WTC11 (cell line): ENCODE measurements around the gene PURA. TPM values are rescaled to one million over a fixed set of nuclear protein-coding genes. Genes with fewer than 3 reads are reported as not detected.

ENCODE experiments used
- ATAC-seq: fragments of 200-7000 bp; cut with Tn5 transposase; 2 replicates; pipeline ENCODE4 v1.10.0; 2021; ENCODE audit warnings: mild to moderate bottlenecking, moderate library complexity
- CTCF ChIA-PET: fragments of 300-600 bp; sonication (Branson Sonifier 250); formaldehyde crosslinking; loops from one replicate; lab custom pipeline; 2021; ENCODE audit warnings: antibody characterized with exemption; lab: Charles Lee
- POLR2A ChIA-PET: fragments of 350-600 bp; sonication (Branson Sonifier 250); formaldehyde crosslinking; loops from one replicate; lab custom pipeline; 2021; ENCODE audit warnings: antibody characterized with exemption; lab: Charles Lee
- DNase-seq: peaks from one replicate; pipeline ENCODE4 v3.0.0; 2021; ENCODE audit warnings: low spot score
- H3K27ac Mint-ChIP-seq: 2 replicates; pipeline ENCODE4 v1.8.0; 2021; ENCODE audit warnings: mixed read lengths
- H3K27me3 Mint-ChIP-seq: 2 replicates; pipeline ENCODE4 v1.8.0; 2021; ENCODE audit warnings: low read depth, mild to moderate bottlenecking, moderate library complexity, mixed read lengths
- H3K36me3 Mint-ChIP-seq: 2 replicates; pipeline ENCODE4 v1.8.0; 2021; ENCODE audit warnings: mixed read lengths
- H3K4me1 Mint-ChIP-seq: 2 replicates; pipeline ENCODE4 v1.8.0; 2022; ENCODE audit warnings: mixed read lengths
- H3K4me3 Mint-ChIP-seq: 2 replicates; pipeline ENCODE4 v1.8.0; 2021; ENCODE audit warnings: mild to moderate bottlenecking, moderate library complexity, mixed read lengths
- H3K9me3 Mint-ChIP-seq: 2 replicates; pipeline ENCODE4 v1.8.0; 2021; ENCODE audit warnings: mixed read lengths
- CREB1 ChIP-seq: sonication (generic); formaldehyde crosslinking; IDR thresholded peaks from 2 replicates; pipeline ENCODE4 v1.8.0; 2023; ENCODE audit warnings: mild to moderate bottlenecking, missing genetic modification reagents
- CREM ChIP-seq: sonication (generic); formaldehyde crosslinking; IDR thresholded peaks from 2 replicates; pipeline ENCODE4 v1.8.1; 2022; ENCODE audit warnings: mild to moderate bottlenecking, missing genetic modification reagents, moderate library complexity
- E2F5 ChIP-seq: sonication (generic); formaldehyde crosslinking; IDR thresholded peaks from 2 replicates; pipeline ENCODE4 v1.8.1; 2022; ENCODE audit warnings: mild to moderate bottlenecking, moderate library complexity, missing genetic modification reagents
- ERG ChIP-seq: fragments of 250-450 bp; sonication (Bioruptor Pico); IDR thresholded peaks from 2 replicates; pipeline ENCODE4 v1.8.0; 2021; ENCODE audit warnings: mild to moderate bottlenecking
- ESRRA ChIP-seq: sonication (generic); formaldehyde crosslinking; IDR thresholded peaks from 2 replicates; pipeline ENCODE4 v1.8.1; 2022; ENCODE audit warnings: mild to moderate bottlenecking, missing genetic modification reagents, borderline replicate concordance
- FOXP1 ChIP-seq: sonication (generic); formaldehyde crosslinking; IDR thresholded peaks from 2 replicates; pipeline ENCODE4 v1.8.0; 2022; ENCODE audit warnings: missing genetic modification reagents, mild to moderate bottlenecking, moderate library complexity, borderline replicate concordance
- NR3C1 ChIP-seq: sonication (generic); formaldehyde crosslinking; conservative IDR thresholded peaks from 2 replicates; pipeline ENCODE4 v1.8.1; 2023; ENCODE audit warnings: low read depth, mild to moderate bottlenecking, missing genetic modification reagents
- PRRX2 ChIP-seq: fragments of 250-450 bp; sonication (Bioruptor Pico); IDR thresholded peaks from 2 replicates; pipeline ENCODE4 v1.8.0; 2021; ENCODE audit warnings: mild to moderate bottlenecking
- SP1 ChIP-seq: sonication (generic); formaldehyde crosslinking; conservative IDR thresholded peaks from 2 replicates; pipeline ENCODE4 v1.8.1; 2022; ENCODE audit warnings: missing genetic modification reagents
- TEAD4 ChIP-seq: sonication (generic); formaldehyde crosslinking; IDR thresholded peaks from 2 replicates; pipeline ENCODE4 v1.8.0; 2022; ENCODE audit warnings: mild to moderate bottlenecking, missing genetic modification reagents
- ZBTB21 ChIP-seq: sonication (generic); formaldehyde crosslinking; IDR thresholded peaks from 2 replicates; pipeline ENCODE4 v1.8.1; 2023; ENCODE audit warnings: mild to moderate bottlenecking, missing genetic modification reagents, borderline replicate concordance
- ZMAT4 ChIP-seq: fragments of 250-450 bp; sonication (Bioruptor Pico); IDR thresholded peaks from 2 replicates; pipeline ENCODE4 v1.9.0; 2021; ENCODE audit warnings: mild to moderate bottlenecking
- ZNF121 ChIP-seq: sonication (generic); formaldehyde crosslinking; IDR thresholded peaks from 2 replicates; pipeline ENCODE4 v1.8.0; 2023; ENCODE audit warnings: missing genetic modification reagents
- ZNF138 ChIP-seq: sonication (generic); formaldehyde crosslinking; conservative IDR thresholded peaks from 2 replicates; pipeline ENCODE4 v1.8.1; 2022; ENCODE audit warnings: mild to moderate bottlenecking, moderate library complexity, missing genetic modification reagents
- ZNF232 ChIP-seq: sonication (generic); formaldehyde crosslinking; IDR thresholded peaks from 2 replicates; pipeline ENCODE4 v1.8.0; 2022; ENCODE audit warnings: mild to moderate bottlenecking, missing genetic modification reagents
- ZNF396 ChIP-seq: fragments of 250-450 bp; sonication (Bioruptor Pico); IDR thresholded peaks from 2 replicates; pipeline ENCODE4 v1.8.0; 2021; ENCODE audit warnings: mild to moderate bottlenecking, moderate library complexity, borderline replicate concordance
- total RNA-seq: library from RNA; stranded (reverse); gene quantifications from 3 replicates; pipeline ENCODE4 v1.2.3, GENCODE V29; 2021
- TF ChIP-seq, protein P1 (sequence below): sonication (generic); formaldehyde crosslinking; IDR thresholded peaks from 2 replicates; pipeline ENCODE4 v1.8.1; 2022; ENCODE audit warnings: missing genetic modification reagents, borderline replicate concordance
- TF ChIP-seq, protein P2 (sequence below): sonication (generic); formaldehyde crosslinking; conservative IDR thresholded peaks from 2 replicates; pipeline ENCODE4 v1.8.1; 2023; ENCODE audit warnings: mild to moderate bottlenecking, low read depth, missing genetic modification reagents, moderate library complexity
- TF ChIP-seq, protein P3 (sequence below): sonication (generic); formaldehyde crosslinking; IDR thresholded peaks from 2 replicates; pipeline ENCODE4 v1.8.1; 2023; ENCODE audit warnings: mild to moderate bottlenecking, missing genetic modification reagents
- TF ChIP-seq, protein P4 (sequence below): sonication (generic); formaldehyde crosslinking; IDR thresholded peaks from 2 replicates; pipeline ENCODE4 v1.8.1; 2022; ENCODE audit warnings: low read depth, missing genetic modification reagents, borderline replicate concordance

Gene PURA
- total RNA-seq, 1 experiment from 2014 or later: 9.0 TPM

- TF ChIP-seq, protein P1, sequence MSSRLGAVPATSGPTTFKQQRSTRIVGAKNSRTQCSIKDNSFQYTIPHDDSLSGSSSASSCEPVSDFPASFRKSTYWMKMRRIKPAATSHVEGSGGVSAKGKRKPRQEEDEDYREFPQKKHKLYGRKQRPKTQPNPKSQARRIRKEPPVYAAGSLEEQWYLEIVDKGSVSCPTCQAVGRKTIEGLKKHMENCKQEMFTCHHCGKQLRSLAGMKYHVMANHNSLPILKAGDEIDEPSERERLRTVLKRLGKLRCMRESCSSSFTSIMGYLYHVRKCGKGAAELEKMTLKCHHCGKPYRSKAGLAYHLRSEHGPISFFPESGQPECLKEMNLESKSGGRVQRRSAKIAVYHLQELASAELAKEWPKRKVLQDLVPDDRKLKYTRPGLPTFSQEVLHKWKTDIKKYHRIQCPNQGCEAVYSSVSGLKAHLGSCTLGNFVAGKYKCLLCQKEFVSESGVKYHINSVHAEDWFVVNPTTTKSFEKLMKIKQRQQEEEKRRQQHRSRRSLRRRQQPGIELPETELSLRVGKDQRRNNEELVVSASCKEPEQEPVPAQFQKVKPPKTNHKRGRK (CRISPR knock-in tag): no peak
- TF ChIP-seq NR3C1: no peak
- TF ChIP-seq, protein P2, sequence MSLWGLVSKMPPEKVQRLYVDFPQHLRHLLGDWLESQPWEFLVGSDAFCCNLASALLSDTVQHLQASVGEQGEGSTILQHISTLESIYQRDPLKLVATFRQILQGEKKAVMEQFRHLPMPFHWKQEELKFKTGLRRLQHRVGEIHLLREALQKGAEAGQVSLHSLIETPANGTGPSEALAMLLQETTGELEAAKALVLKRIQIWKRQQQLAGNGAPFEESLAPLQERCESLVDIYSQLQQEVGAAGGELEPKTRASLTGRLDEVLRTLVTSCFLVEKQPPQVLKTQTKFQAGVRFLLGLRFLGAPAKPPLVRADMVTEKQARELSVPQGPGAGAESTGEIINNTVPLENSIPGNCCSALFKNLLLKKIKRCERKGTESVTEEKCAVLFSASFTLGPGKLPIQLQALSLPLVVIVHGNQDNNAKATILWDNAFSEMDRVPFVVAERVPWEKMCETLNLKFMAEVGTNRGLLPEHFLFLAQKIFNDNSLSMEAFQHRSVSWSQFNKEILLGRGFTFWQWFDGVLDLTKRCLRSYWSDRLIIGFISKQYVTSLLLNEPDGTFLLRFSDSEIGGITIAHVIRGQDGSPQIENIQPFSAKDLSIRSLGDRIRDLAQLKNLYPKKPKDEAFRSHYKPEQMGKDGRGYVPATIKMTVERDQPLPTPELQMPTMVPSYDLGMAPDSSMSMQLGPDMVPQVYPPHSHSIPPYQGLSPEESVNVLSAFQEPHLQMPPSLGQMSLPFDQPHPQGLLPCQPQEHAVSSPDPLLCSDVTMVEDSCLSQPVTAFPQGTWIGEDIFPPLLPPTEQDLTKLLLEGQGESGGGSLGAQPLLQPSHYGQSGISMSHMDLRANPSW (CRISPR knock-in tag): no peak
- TF ChIP-seq, all 79 proteins: peak for 0
These were observed 48.4 kb downstream of the PURA start (continued) for GRCh38 chr5:140162275-140162674.

DNA sequence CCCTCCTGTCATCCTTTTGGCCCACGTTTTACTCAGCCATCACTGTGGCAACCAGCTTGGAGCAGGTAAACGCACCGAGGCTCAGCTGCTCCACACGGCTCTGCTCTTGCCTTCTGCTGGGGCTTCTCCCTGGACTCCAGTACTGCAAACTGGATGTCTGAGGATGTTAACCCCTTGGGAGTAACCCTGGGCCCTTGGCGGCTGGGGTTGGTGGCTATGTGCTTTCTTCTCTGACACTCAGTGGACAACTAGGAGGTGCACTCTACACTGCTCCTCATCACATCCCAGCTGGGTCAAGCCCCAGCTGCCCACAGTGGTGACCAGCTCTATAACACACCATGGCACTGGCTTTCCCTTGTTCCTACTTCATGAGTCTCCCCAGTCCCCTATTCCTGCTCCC is 48.9 kb downstream of the PURA start:
- no peaks in the 10 kb centered on the region for H3K9me3 Mint-ChIP-seq
- POLR2A ChIA-PET: no interaction called here
- no peak overlapping the region for H3K27ac Mint-ChIP-seq
- DNase-seq (no peak), ATAC-seq (no peak)
- no peaks in the 10 kb centered on the region for H3K36me3 Mint-ChIP-seq
- H3K27me3 Mint-ChIP-seq: peaks cover 15% of the 10 kb centered on the region
- CTCF ChIA-PET: interaction anchor here (1.2 kb wide), 1 partner anchor 17 kb away, joined by 5 read pairs; no protein-coding TSS in a partner anchor
- no peak overlapping the region for H3K4me3 Mint-ChIP-seq
- H3K4me1 Mint-ChIP-seq: peaks cover 11% of the 10 kb centered on the region
- TF ChIP-seq, protein P3, sequence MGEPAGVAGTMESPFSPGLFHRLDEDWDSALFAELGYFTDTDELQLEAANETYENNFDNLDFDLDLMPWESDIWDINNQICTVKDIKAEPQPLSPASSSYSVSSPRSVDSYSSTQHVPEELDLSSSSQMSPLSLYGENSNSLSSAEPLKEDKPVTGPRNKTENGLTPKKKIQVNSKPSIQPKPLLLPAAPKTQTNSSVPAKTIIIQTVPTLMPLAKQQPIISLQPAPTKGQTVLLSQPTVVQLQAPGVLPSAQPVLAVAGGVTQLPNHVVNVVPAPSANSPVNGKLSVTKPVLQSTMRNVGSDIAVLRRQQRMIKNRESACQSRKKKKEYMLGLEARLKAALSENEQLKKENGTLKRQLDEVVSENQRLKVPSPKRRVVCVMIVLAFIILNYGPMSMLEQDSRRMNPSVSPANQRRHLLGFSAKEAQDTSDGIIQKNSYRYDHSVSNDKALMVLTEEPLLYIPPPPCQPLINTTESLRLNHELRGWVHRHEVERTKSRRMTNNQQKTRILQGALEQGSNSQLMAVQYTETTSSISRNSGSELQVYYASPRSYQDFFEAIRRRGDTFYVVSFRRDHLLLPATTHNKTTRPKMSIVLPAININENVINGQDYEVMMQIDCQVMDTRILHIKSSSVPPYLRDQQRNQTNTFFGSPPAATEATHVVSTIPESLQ: no peak
- TF ChIP-seq, protein P4, sequence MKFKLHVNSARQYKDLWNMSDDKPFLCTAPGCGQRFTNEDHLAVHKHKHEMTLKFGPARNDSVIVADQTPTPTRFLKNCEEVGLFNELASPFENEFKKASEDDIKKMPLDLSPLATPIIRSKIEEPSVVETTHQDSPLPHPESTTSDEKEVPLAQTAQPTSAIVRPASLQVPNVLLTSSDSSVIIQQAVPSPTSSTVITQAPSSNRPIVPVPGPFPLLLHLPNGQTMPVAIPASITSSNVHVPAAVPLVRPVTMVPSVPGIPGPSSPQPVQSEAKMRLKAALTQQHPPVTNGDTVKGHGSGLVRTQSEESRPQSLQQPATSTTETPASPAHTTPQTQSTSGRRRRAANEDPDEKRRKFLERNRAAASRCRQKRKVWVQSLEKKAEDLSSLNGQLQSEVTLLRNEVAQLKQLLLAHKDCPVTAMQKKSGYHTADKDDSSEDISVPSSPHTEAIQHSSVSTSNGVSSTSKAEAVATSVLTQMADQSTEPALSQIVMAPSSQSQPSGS (CRISPR knock-in tag): no peak
- TF ChIP-seq ZBTB21 (CRISPR knock-in tag): no peak
- TF ChIP-seq CREM (CRISPR knock-in tag): no peak
- no peak for TF ChIP-seq PRRX2
- TF ChIP-seq ZNF138 (CRISPR knock-in tag): no peak
- no peak for TF ChIP-seq ZNF232 (CRISPR knock-in tag)
- TF ChIP-seq ZMAT4 (CRISPR knock-in tag): no peak
- TF ChIP-seq, protein P2 (CRISPR knock-in tag): no peak
- TF ChIP-seq ZNF121 (CRISPR knock-in tag): no peak
- no peak for TF ChIP-seq ESRRA
- TF ChIP-seq ERG (CRISPR knock-in tag): no peak
- TF ChIP-seq CREB1 (CRISPR knock-in tag): no peak
- TF ChIP-seq SP1 (CRISPR knock-in tag): no peak
- no peak for TF ChIP-seq E2F5
- no peak for TF ChIP-seq ZNF396 (CRISPR knock-in tag)
- no peak for TF ChIP-seq TEAD4
- TF ChIP-seq FOXP1: no peak
